Gastroesophageal sphincter (tissue), 4 donors: ENCODE results near the gene EPHB6. TPM values are rescaled to one million over a fixed set of nuclear protein-coding genes. Genes with fewer than 3 reads are reported as not detected.

Experiments
- ATAC-seq: fragments of 150-250 bp; one replicate; pipeline ENCODE4 v1.9.1; 2016; ENCODE audit warnings: mild to moderate bottlenecking, moderate library complexity
- H3K27ac ChIP-seq, 4 donors: fragments of 200-600 bp; sonication (generic) in 3 of 4; 1 replicate in 3 of 4; 2 replicates in 1 of 4; pipeline ENCODE4 v1.5.1; 2016 to 2019
- H3K27me3 ChIP-seq: fragments of 200-600 bp; sonication (generic); one replicate; pipeline ENCODE4 v1.5.1; 2019
- H3K36me3 ChIP-seq, 2 donors: fragments of 200-600 bp; sonication (generic); one replicate each; pipeline ENCODE4 v1.5.1; 2019; ENCODE audit warnings: control low read depth in 1 of 2
- H3K4me1 ChIP-seq, 3 donors: fragments of 200-600 bp; sonication (generic); 1 replicate in 2 of 3; 2 replicates in 1 of 3; pipeline ENCODE4 v1.5.1; 2016 to 2019; ENCODE audit warnings: control low read depth in 2 of 3
- H3K4me3 ChIP-seq, 2 donors: fragments of 200-600 bp; sonication (generic); one replicate each; pipeline ENCODE4 v1.5.1; 2019; ENCODE audit warnings: mild to moderate bottlenecking in 1 of 2, moderate library complexity in 1 of 2
- H3K9me3 ChIP-seq, 3 donors: fragments of 200-600 bp; sonication (generic); one replicate each; pipeline ENCODE4 v1.5.1; 2017 to 2019; ENCODE audit warnings: control low read depth in 2 of 3
- EP300 ChIP-seq: sonication (generic); formaldehyde crosslinking; IDR thresholded peaks from one replicate; pipeline ENCODE4 v1.6.1; 2017; ENCODE audit warnings: antibody characterized with exemption, mild to moderate bottlenecking
- POLR2A ChIP-seq, 2 donors: fragments of 450-650 bp; IDR thresholded peaks; one replicate each; pipeline ENCODE4 v1.6.1; 2017; ENCODE audit warnings: antibody characterized with exemption in 2 of 2, mild to moderate bottlenecking in 2 of 2, moderate library complexity in 1 of 2
- POLR2AphosphoS5 ChIP-seq: sonication (generic); formaldehyde crosslinking; IDR thresholded peaks from one replicate; pipeline ENCODE4 v1.6.1; 2017; ENCODE audit warnings: antibody characterized with exemption
- WGBS, 2 donors: methylation state at CpG; one replicate each; pipeline ENCODE4 v1.1.5; 2018; ENCODE audit warnings: low coverage in 1 of 2; 5-methylcytosine and 5-hydroxymethylcytosine counted together
- total RNA-seq, 4 donors: library from RNA; depleted of rRNA; stranded (reverse); fragments of >200 nt; gene quantifications; one replicate each; pipeline ENCODE4 v1.1.0, GENCODE V29; 2016
- TF ChIP-seq, protein P1 (sequence below), 4 experiments: fragments of 200-600 bp in 2 of 4; fragments of 450-650 bp in 2 of 4; sonication (generic) in 1 of 4; IDR thresholded peaks; one replicate each; pipeline ENCODE4 v1.5.1; 2017 to 2019; ENCODE audit warnings: antibody characterized with exemption in 4 of 4, mild to moderate bottlenecking in 2 of 4, moderate library complexity in 2 of 4

Gene EPHB6
- total RNA-seq, 4 donors from 2014 or later: 6.0 to 22.1 (median 9.7) TPM

DNA sequence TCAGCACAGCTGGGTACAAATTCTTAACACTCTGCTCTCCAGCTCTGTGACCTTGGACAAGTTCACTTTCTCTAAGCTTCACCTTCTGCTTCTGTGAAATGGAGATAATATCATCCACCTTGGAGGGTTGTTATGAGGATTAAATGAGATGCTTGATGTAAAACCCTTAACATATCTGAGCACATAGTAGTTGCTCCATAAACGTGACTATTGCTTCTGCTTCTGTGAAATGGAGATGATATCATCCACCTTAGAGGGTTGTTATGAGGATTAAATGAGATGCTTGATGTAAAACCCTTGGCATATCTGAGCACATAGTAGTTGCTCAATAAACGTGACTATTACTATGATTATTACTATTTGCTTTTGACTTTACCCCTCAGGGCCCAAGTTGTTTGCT, 14.6 kb downstream of the EPHB6 start:
- no peak overlapping the region for H3K27ac ChIP-seq
- TF ChIP-seq, protein P1, sequence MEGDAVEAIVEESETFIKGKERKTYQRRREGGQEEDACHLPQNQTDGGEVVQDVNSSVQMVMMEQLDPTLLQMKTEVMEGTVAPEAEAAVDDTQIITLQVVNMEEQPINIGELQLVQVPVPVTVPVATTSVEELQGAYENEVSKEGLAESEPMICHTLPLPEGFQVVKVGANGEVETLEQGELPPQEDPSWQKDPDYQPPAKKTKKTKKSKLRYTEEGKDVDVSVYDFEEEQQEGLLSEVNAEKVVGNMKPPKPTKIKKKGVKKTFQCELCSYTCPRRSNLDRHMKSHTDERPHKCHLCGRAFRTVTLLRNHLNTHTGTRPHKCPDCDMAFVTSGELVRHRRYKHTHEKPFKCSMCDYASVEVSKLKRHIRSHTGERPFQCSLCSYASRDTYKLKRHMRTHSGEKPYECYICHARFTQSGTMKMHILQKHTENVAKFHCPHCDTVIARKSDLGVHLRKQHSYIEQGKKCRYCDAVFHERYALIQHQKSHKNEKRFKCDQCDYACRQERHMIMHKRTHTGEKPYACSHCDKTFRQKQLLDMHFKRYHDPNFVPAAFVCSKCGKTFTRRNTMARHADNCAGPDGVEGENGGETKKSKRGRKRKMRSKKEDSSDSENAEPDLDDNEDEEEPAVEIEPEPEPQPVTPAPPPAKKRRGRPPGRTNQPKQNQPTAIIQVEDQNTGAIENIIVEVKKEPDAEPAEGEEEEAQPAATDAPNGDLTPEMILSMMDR (IDR thresholded peaks at IDR 0.05): no peak
- TF ChIP-seq POLR2AphosphoS5 (no peak), EP300 (no peak), POLR2A (IDR thresholded peaks at IDR 0.05) (no peak)
- H3K9me3 ChIP-seq: no peaks in the 10 kb centered on the region
- H3K36me3 ChIP-seq: peaks cover 0 to 9% of the 10 kb centered on the region in 2 donors
- H3K27me3 ChIP-seq: peaks cover 5% of the 10 kb centered on the region
- no peak for ATAC-seq
- 95 to 100% methylated on average over 1 to 2 of the region's 2 CpGs for WGBS, 2 donors
- no peak overlapping the region for H3K4me3 ChIP-seq
- H3K4me1 ChIP-seq: no peaks in the 10 kb centered on the region

- H3K4me1 ChIP-seq: no peaks in the 10 kb centered on the region
- TF ChIP-seq EP300: no peak
- TF ChIP-seq POLR2A (IDR thresholded peaks at IDR 0.05): no peak
- TF ChIP-seq POLR2AphosphoS5: no peak
- TF ChIP-seq, protein P1 (IDR thresholded peaks at IDR 0.05): no peak
- peaks cover 0 to 8% of the 10 kb centered on the region in 2 donors for H3K36me3 ChIP-seq
- H3K27ac ChIP-seq: no peak overlapping the region
- no peaks in the 10 kb centered on the region for H3K9me3 ChIP-seq
- 67 to 80% methylated on average over 3 to 6 of the region's 8 CpGs for WGBS, 2 donors
- H3K27me3 ChIP-seq: peaks cover 5% of the 10 kb centered on the region
- ATAC-seq: no peak
- H3K4me3 ChIP-seq: no peak overlapping the region
These were observed 15.3 kb downstream of the EPHB6 start for GRCh38 chr7:142870147-142870559.

- Histone ChIP-seq H3K9me3 (no peaks in the 10 kb centered on the region), H3K4me3 (no peak overlapping the region), H3K27me3 (peaks cover 7% of the 10 kb centered on the region), H3K27ac (no peak overlapping the region), H3K4me1 (no peaks in the 10 kb centered on the region), H3K36me3 (peaks cover 0 to 8% of the 10 kb centered on the region in 2 donors)
- ATAC-seq: no peak
- TF ChIP-seq EP300 (no peak), POLR2A (IDR thresholded peaks at IDR 0.05) (no peak), POLR2AphosphoS5 (no peak)
- TF ChIP-seq, protein P1 (IDR thresholded peaks at IDR 0.05): no peak
- WGBS, 2 donors: 83 to 90% methylated on average over 2 to 3 of the region's 14 CpGs
These were observed 15.8 kb downstream of the EPHB6 start for GRCh38 chr7:142870566-142871259.

DNA sequence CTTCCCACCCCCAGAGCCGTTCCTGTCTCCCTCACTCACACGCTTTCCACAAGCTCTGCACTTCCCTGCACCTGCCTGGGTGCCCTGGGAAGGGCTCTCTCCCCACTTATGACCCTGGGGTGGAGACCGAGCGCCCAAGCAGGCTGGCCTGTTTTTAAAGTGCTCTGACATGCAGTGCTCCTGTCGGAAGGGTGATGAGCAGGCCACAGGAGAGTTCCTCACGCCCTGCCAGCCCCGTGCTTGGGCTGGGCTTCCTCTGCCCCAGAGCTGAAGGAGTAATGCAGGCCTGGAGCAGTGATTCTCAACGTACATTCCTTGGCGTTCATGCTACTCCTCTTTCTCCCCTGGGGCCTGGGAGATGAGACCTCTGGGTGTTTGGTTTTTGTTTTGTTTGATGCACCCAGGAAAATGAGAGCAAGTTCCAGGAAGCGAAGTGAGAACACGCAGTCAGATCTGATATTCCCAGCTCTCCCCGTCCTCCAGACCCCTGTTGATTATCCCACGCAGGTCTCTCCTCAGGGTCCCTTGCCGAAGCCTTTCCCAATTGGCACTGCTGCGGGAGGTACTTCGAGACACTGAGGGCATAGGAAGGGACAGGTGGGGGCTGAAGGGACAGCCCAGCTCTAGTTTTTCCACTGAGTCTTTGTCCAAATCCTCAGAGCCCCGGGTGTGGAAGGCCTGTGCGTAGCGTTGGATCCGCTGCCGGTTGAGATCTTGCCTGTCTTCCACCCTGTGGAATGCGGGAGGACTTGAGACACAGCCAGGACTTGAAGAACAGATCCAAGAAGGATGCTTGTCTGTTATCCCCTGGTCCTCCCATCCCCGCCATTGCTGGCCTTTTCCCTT, 16.6 kb downstream of the EPHB6 start:
- Histone ChIP-seq H3K4me3 (no peak overlapping the region), H3K4me1 (no peaks in the 10 kb centered on the region), H3K27ac (no peak overlapping the region), H3K27me3 (peaks cover 14% of the 10 kb centered on the region), H3K9me3 (no peaks in the 10 kb centered on the region), H3K36me3 (peaks cover 0 to 8% of the 10 kb centered on the region in 2 donors)
- no peak for ATAC-seq
- no peak for TF ChIP-seq POLR2A (IDR thresholded peaks at IDR 0.05)
- TF ChIP-seq, protein P1 (IDR thresholded peaks at IDR 0.05): no peak
- no peak for TF ChIP-seq EP300
- no peak for TF ChIP-seq POLR2AphosphoS5
- WGBS, 2 donors: 82 to 100% methylated on average over 2 to 15 of the region's 23 CpGs
